ENCODE data around the gene MAP3K20. TPM values are rescaled to one million over a fixed set of nuclear protein-coding genes. Genes with fewer than 3 reads are reported as not detected.
A peak's percentile ranks its signal among the peaks of the same experiment; 100 is the strongest.

Gene MAP3K20
- polyA plus RNA-seq, 1 experiment, result 74.6 TPM

GRCh38 chr2:173288561-173288960, 212.9 kb downstream of the MAP3K20 start:
- no peaks in the 10 kb centered on the region for H3K9me3 ChIP-seq (ENCODE audit: control insufficient read depth, insufficient read depth, low read length)
- ChIA-PET CTCF (no interaction called here), POLR2A (no interaction called here)
- H3K27me3 ChIP-seq (ENCODE audit: control insufficient read depth, insufficient read depth, low read length), result no peaks in the 10 kb centered on the region
- peak; percentile 15 for DNase-seq (ENCODE audit: low read depth, low spot score)
- TF ChIP-seq CTCF (IDR thresholded peaks at IDR 0.05; ENCODE audit: low read depth, low read length), result no peak
- H3K4me3 ChIP-seq (ENCODE audit: low read depth, low read length), result no peak overlapping the region
- H3K27ac ChIP-seq (ENCODE audit: low read depth, low read length), result no peak overlapping the region

GRCh38 chr2:173290046-173290445, 214.4 kb downstream of the MAP3K20 start:
- ChIA-PET POLR2A (no interaction called here), CTCF (interaction anchor here (0.6 kb wide), 1 partner anchor 430 kb away, joined by 7 read pairs; no protein-coding TSS in a partner anchor)
- no peak for TF ChIP-seq CTCF (IDR thresholded peaks at IDR 0.05; ENCODE audit: low read depth, low read length)
- Histone ChIP-seq H3K9me3 (ENCODE audit: control insufficient read depth, insufficient read depth, low read length) (no peaks in the 10 kb centered on the region), H3K27ac (ENCODE audit: low read depth, low read length) (no peak overlapping the region), H3K4me3 (ENCODE audit: low read depth, low read length) (no peak overlapping the region), H3K27me3 (ENCODE audit: control insufficient read depth, insufficient read depth, low read length) (no peaks in the 10 kb centered on the region)
- DNase-seq (ENCODE audit: low read depth, low spot score), result no peak

DNA sequence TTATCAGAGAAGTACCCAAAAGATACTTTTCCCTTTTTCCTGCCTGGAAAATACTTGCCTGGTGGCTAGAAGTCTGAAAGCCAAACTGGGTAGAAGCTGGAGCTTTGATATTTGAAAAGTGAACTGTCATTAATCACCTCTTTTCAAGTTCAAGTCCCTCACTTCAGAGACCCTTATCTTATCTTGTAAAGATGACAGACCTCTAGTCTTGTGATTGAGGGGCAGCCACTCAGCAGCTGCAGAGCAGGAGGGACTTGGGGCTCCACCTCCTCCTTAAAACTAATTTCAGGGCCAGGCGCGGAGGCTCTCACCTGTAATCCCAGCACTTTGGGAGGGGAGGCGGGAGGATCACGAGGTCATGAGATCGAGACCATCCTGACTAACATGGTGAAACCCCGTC, 214.9 kb downstream of the MAP3K20 start:
- DNase-seq (ENCODE audit: low read depth, low spot score), result no peak
- no peak overlapping the region for H3K4me3 ChIP-seq (ENCODE audit: low read depth, low read length)
- ChIA-PET CTCF (interaction anchor here (0.6 kb wide), 1 partner anchor 429 kb away, joined by 7 read pairs; no protein-coding TSS in a partner anchor), POLR2A (no interaction called here)
- no peaks in the 10 kb centered on the region for H3K9me3 ChIP-seq (ENCODE audit: control insufficient read depth, insufficient read depth, low read length)
- peaks cover 2% of the 10 kb centered on the region for H3K27me3 ChIP-seq (ENCODE audit: control insufficient read depth, insufficient read depth, low read length)
- H3K27ac ChIP-seq (ENCODE audit: low read depth, low read length), result no peak overlapping the region
- TF ChIP-seq CTCF (IDR thresholded peaks at IDR 0.05; ENCODE audit: low read depth, low read length), result no peak

- H3K9me3 ChIP-seq (ENCODE audit: control insufficient read depth, insufficient read depth, low read length), result no peaks in the 10 kb centered on the region
- H3K4me3 ChIP-seq (ENCODE audit: low read depth, low read length), result no peak overlapping the region
- no peak for DNase-seq (ENCODE audit: low read depth, low spot score)
- no peak for TF ChIP-seq CTCF (IDR thresholded peaks at IDR 0.05; ENCODE audit: low read depth, low read length)
- CTCF ChIA-PET, result interaction anchor here (0.8 kb wide), 1 partner anchor 32 kb away, joined by 3 read pairs; no protein-coding TSS in a partner anchor
- POLR2A ChIA-PET, result no interaction called here
- peaks cover 3% of the 10 kb centered on the region for H3K27me3 ChIP-seq (ENCODE audit: control insufficient read depth, insufficient read depth, low read length)
- no peak overlapping the region for H3K27ac ChIP-seq (ENCODE audit: low read depth, low read length)
These were observed 215.8 kb downstream of the MAP3K20 start for GRCh38 chr2:173291412-173291811.

- Histone ChIP-seq H3K27me3 (ENCODE audit: control insufficient read depth, insufficient read depth, low read length) (peaks cover 3% of the 10 kb centered on the region), H3K27ac (ENCODE audit: low read depth, low read length) (no peak overlapping the region), H3K9me3 (ENCODE audit: control insufficient read depth, insufficient read depth, low read length) (peaks cover 30% of the 10 kb centered on the region), H3K4me3 (ENCODE audit: low read depth, low read length) (no peak overlapping the region)
- CTCF ChIA-PET, result no interaction called here
- POLR2A ChIA-PET, result no interaction called here
- TF ChIP-seq CTCF (IDR thresholded peaks at IDR 0.05; ENCODE audit: low read depth, low read length), result no peak
- DNase-seq (ENCODE audit: low read depth, low spot score), result no peak
These were observed 220.6 kb downstream of the MAP3K20 start for GRCh38 chr2:173296235-173296634.

Data from AG04450 (cell line).